ENCODE data around the gene TBC1D14.
A peak's percentile ranks its signal among the peaks of the same experiment; 100 is the strongest.

Gene TBC1D14

DNA sequence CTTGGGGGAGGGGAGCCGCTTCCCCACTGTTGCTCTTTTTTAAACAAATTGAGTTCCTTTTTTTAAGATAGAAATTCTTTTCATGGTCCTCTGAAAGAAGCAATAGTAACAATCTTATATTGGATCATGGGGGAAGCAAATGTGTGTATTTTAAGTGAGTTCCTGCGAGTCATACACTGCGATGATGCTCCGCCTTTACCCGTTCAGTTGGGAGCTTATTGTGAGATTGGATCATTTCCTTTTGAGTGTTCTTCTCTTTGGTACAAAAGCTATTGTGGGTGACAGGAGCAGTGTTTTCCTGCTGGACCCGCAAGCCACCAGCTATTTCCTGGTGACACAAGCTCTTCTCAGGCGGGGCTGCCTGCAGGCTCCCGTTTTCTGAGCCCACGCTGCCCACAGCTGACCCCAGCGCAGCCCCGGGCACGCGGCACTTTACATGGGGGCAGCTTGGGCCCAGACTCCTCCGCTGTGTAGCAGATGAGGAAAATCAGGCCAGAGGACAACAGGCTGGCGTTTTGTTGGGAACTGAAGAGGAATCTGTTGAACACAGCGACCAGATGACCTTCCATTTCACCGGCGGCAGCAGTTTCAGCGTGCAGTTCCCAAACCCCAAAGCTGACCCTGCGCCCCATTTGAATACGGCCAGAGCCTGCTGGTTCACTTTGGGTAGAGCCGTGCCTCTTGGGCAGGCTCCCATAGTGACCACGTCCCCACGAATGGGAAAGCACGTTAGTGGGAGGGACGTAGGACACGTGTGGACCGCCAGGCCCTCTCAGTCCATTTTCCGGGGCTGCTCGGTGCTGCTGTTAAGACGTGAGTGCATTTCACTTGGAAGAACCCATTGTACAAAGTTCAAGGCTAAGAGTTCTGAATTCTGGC, 145.7 kb downstream of the TBC1D14 start:
- DNase-seq (ENCODE audit: insufficient read length, low spot score) (no peak), FAIRE-seq (no peak)
- TF ChIP-seq POLR2AphosphoS5 (IDR thresholded peaks at IDR 0.05; ENCODE audit: low read depth, low read length) (0 out of 2 replicates have a peak, but pooled peaks have one; percentile 33), PAX5 (IDR thresholded peaks at IDR 0.05; ENCODE audit: insufficient read depth, low read length, severe bottlenecking) (no peak)

DNA sequence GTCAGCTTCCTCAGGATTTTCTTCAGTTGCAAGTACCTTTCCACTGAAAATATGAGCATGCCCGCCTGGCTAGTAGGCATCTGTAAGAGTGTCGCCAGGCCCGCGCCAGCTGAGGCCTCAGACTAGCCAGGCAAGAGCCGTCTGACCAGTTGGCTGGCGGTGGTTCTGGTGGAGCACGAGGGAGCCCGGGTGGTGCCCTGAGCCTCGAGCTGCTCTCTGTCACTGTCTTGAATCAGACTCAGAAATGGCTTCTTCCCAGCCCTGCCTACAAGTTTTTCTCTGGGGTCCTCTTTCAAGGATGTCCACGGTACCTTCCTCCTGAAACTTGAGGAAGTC, 146.3 kb downstream of the TBC1D14 start:
- FAIRE-seq: no peak
- no peak for DNase-seq (ENCODE audit: insufficient read length, low spot score)
- TF ChIP-seq POU2F2 (IDR thresholded peaks at IDR 0.05; ENCODE audit: low read depth, low read length) (no peak), SPI1 (IDR thresholded peaks at IDR 0.05; ENCODE audit: low read depth, low read length) (no peak), TAF1 (IDR thresholded peaks at IDR 0.05; ENCODE audit: low read depth, low read length) (no peak), POLR2A (IDR thresholded peaks at IDR 0.05; ENCODE audit: low read depth, low read length) (no peak), POLR2AphosphoS5 (IDR thresholded peaks at IDR 0.05; ENCODE audit: low read depth, low read length) (no peak), PAX5 (IDR thresholded peaks at IDR 0.05; ENCODE audit: insufficient read depth, low read length, severe bottlenecking) (no peak)

DNA sequence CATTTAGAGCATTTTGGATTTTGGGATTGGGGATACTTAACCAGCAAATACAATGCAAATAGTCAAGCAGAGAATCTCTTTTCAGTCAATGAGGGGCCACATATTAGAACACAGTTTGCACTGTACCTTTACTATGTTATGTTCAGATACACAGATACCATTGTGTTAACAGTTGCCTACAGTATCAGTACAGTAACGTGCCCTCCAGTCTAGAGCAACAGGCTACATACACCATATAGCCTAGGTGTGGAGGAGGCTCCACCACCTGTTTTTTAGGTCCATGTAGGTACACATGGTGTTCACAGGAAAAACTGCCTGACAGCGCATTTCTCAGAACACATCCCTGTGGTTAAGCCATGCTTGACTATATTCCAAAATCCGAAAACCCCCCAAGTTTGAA, 149.2 kb downstream of the TBC1D14 start:
- DNase-seq (ENCODE audit: insufficient read length, low spot score) (no peak), FAIRE-seq (no peak)
- TF ChIP-seq PAX5 (IDR thresholded peaks at IDR 0.05; ENCODE audit: insufficient read depth, low read length, severe bottlenecking) (no peak), POLR2AphosphoS5 (IDR thresholded peaks at IDR 0.05; ENCODE audit: low read depth, low read length) (peak; percentile 40; the same call in 1 of the 2 replicates)

DNA sequence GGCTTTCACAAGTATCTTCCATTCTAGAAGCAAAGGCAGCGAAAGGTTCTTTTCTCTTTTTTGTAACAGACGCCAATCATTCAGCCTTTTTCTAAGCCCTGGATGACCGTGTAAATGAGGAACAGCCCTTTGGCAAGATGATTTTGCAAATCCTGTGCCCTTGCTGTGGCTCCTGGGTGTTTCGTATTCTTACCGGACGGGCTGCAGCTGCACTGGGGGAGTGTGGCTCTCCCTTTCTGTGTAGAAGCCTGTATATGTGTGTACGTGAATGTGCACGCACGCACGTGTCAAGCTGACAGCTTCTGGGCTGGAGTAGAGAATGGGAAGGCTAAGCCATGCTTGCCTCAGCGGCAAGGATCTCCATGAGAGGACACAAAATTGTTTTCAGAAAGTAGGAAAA, 150.0 kb downstream of the TBC1D14 start:
- FAIRE-seq (no peak), DNase-seq (ENCODE audit: insufficient read length, low spot score) (no peak)
- no peak for TF ChIP-seq POLR2A (IDR thresholded peaks at IDR 0.05; ENCODE audit: low read depth, low read length)
- TF ChIP-seq POU2F2 (IDR thresholded peaks at IDR 0.05; ENCODE audit: low read depth, low read length): no peak
- no peak for TF ChIP-seq SPI1 (IDR thresholded peaks at IDR 0.05; ENCODE audit: low read depth, low read length)
- no peak for TF ChIP-seq PAX5 (IDR thresholded peaks at IDR 0.05; ENCODE audit: insufficient read depth, low read length, severe bottlenecking)
- TF ChIP-seq TAF1 (IDR thresholded peaks at IDR 0.05; ENCODE audit: low read depth, low read length): no peak

DNA sequence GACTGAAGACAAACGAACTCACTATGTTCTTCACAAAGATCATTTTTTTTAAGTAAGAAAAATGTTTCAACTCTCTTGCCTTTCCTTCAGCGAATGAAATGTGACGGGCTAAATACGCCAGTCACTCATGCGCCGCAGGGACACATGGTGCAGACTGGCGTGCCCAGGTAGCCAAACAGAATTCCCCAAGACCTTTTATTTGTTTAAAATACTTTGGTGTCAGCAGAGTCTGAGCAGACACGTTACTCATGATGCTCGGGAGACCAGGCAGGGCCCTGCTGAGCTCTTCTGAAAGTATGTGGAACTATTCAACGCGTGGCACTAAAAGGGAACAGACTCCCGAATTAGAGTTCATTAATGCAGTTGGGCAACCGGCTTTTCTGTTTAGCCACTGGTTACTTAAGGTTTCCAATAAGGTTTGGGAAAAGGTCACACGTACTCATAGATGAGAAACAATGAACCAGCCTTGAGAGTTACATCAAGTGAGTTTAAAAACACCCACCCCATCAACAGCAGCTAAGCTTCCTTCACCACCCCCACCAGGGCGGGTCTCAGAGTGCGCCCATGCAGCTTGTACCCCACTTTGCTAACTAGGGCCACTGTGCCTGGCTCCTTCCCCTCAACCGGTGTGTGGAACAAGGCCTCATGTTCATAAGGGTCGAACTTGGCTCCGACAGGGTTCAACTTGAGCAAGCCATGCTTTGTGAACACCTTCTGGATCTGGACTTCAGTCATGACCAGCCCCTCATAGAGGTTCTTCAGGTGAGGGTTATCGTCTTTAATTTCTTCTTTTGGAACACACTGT, 150.9 kb downstream of the TBC1D14 start:
- no peak for TF ChIP-seq PAX5 (IDR thresholded peaks at IDR 0.05; ENCODE audit: insufficient read depth, low read length, severe bottlenecking)
- TF ChIP-seq POU2F2 (IDR thresholded peaks at IDR 0.05; ENCODE audit: low read depth, low read length): no peak
- TF ChIP-seq POLR2A (IDR thresholded peaks at IDR 0.05; ENCODE audit: low read depth, low read length): no peak; the same call in 1 of the 2 replicates
- no peak for TF ChIP-seq SPI1 (IDR thresholded peaks at IDR 0.05; ENCODE audit: low read depth, low read length)
- TF ChIP-seq TAF1 (IDR thresholded peaks at IDR 0.05; ENCODE audit: low read depth, low read length): no peak
- TF ChIP-seq POLR2AphosphoS5 (IDR thresholded peaks at IDR 0.05; ENCODE audit: low read depth, low read length): no peak
- DNase-seq (ENCODE audit: insufficient read length, low spot score) (no peak), FAIRE-seq (no peak)

DNA sequence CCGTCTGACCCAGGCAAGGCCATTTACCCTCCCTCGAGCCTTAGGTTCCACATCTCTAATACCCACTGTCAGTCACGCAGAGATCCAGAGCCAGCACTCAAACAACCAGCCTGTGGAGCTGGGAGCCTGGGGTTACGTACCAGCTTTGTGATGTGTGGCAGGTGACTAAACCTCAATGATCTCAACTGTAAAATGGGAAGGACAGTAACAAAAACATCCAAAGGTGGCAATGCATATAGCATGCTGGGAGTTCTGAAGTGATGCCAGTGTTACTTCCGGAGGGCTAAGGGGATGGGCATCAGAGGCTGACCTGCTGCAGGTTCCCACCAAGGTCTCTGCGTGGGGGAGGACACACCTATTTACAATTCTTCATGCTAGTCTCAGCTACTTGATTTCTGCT, 152.2 kb downstream of the TBC1D14 start:
- DNase-seq (ENCODE audit: insufficient read length, low spot score) (no peak), FAIRE-seq (no peak)
- TF ChIP-seq POU2F2 (IDR thresholded peaks at IDR 0.05; ENCODE audit: low read depth, low read length): no peak
- TF ChIP-seq POLR2A (IDR thresholded peaks at IDR 0.05; ENCODE audit: low read depth, low read length): no peak
- no peak for TF ChIP-seq PAX5 (IDR thresholded peaks at IDR 0.05; ENCODE audit: insufficient read depth, low read length, severe bottlenecking)
- TF ChIP-seq SPI1 (IDR thresholded peaks at IDR 0.05; ENCODE audit: low read depth, low read length): no peak
- TF ChIP-seq TAF1 (IDR thresholded peaks at IDR 0.05; ENCODE audit: low read depth, low read length): no peak
- no peak for TF ChIP-seq POLR2AphosphoS5 (IDR thresholded peaks at IDR 0.05; ENCODE audit: low read depth, low read length)

DNA sequence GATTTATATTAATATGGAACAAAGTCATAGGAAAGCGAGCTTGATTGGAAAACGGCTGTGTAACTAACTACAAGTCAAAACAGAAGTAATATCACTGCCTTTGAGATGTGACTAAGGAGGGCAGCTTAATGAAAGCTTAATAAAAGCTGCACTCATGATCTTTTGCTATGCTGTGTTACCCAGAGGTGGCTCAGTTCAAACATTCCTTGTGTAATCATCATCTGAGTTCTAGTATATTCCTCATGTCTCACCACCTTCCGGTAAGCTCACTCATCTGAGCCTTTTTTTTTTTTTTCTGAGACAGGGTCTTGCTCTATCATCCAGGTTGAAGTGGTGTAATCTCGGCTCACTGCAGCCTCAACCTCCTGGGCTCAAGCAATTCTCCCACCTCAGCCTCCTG, 153.2 kb downstream of the TBC1D14 start:
- FAIRE-seq (no peak), DNase-seq (ENCODE audit: insufficient read length, low spot score) (no peak)

DNA sequence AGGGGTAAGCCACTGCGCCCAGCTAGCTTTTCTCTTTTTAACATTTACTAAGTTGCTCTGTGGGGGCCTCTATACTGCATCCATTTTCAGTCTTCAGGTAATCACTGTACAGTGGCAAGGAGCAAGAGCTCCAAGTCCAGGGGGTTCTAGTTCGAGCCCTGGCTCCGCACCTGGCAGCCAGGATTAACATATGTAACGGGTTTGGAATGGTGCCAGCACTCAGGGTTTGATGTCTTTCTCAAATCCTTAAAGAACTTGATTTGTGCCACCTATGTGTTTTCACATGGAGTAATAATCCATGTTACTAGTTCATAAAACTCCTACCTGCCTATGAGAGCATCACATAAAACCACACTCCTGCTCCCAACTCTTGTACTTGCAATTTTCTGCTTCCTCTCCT, 153.7 kb downstream of the TBC1D14 start:
- DNase-seq (ENCODE audit: insufficient read length, low spot score) (no peak), FAIRE-seq (no peak)
- no peak for TF ChIP-seq POLR2AphosphoS5 (IDR thresholded peaks at IDR 0.05; ENCODE audit: low read depth, low read length)
- TF ChIP-seq SPI1 (IDR thresholded peaks at IDR 0.05; ENCODE audit: low read depth, low read length): no peak
- TF ChIP-seq TAF1 (IDR thresholded peaks at IDR 0.05; ENCODE audit: low read depth, low read length): no peak
- TF ChIP-seq PAX5 (IDR thresholded peaks at IDR 0.05; ENCODE audit: insufficient read depth, low read length, severe bottlenecking): no peak
- TF ChIP-seq POLR2A (IDR thresholded peaks at IDR 0.05; ENCODE audit: low read depth, low read length): no peak
- TF ChIP-seq POU2F2 (IDR thresholded peaks at IDR 0.05; ENCODE audit: low read depth, low read length): no peak

More for the DNA sequence above, 153.2 kb downstream of the TBC1D14 start:
- TF ChIP-seq POLR2A (IDR thresholded peaks at IDR 0.05; ENCODE audit: low read depth, low read length) (no peak), POU2F2 (IDR thresholded peaks at IDR 0.05; ENCODE audit: low read depth, low read length) (no peak), POLR2AphosphoS5 (IDR thresholded peaks at IDR 0.05; ENCODE audit: low read depth, low read length) (no peak), PAX5 (IDR thresholded peaks at IDR 0.05; ENCODE audit: insufficient read depth, low read length, severe bottlenecking) (no peak), TAF1 (IDR thresholded peaks at IDR 0.05; ENCODE audit: low read depth, low read length) (no peak), SPI1 (IDR thresholded peaks at IDR 0.05; ENCODE audit: low read depth, low read length) (no peak)

DNA sequence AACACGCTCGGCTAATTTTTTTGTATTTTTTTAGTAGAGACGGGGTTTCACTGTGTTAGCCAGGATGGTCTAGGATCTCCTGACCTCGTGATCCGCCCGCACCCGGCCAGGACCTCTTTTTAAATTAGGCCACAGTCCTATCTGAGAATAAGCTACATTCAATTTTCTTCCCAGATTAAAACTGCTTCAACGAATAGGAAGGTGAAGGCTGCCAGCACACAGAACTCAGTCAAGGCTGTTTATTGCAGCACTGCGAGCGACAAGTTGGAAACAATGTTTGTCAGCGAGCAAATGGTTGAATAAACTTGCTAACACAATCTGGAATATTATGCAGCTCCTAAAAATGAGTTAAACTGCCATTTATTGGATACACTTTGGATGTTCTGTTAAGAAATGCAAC, 156.4 kb downstream of the TBC1D14 start:
- no peak for DNase-seq (ENCODE audit: insufficient read length, low spot score)
- FAIRE-seq: no peak
- TF ChIP-seq POU2F2 (IDR thresholded peaks at IDR 0.05; ENCODE audit: low read depth, low read length) (no peak), POLR2A (IDR thresholded peaks at IDR 0.05; ENCODE audit: low read depth, low read length) (no peak), POLR2AphosphoS5 (IDR thresholded peaks at IDR 0.05; ENCODE audit: low read depth, low read length) (no peak), SPI1 (IDR thresholded peaks at IDR 0.05; ENCODE audit: low read depth, low read length) (no peak), TAF1 (IDR thresholded peaks at IDR 0.05; ENCODE audit: low read depth, low read length) (no peak), PAX5 (IDR thresholded peaks at IDR 0.05; ENCODE audit: insufficient read depth, low read length, severe bottlenecking) (no peak)

Measured in GM12891 (cell line).